Upper lobe of right lung (tissue), 1 donor: ENCODE measurements around the gene POPDC2. TPM values are rescaled to one million over a fixed set of nuclear protein-coding genes. Genes with fewer than 3 reads are reported as not detected.

ENCODE experiments used
- ATAC-seq: fragments of 200-7000 bp; cut with Tn5 transposase; one replicate; pipeline ENCODE4 v1.9.1; 2020; ENCODE audit warnings: mild to moderate bottlenecking, moderate library complexity
- DNase-seq: peaks from one replicate; pipeline ENCODE4 v3.0.0-alpha.2; 2020
- H3K27ac ChIP-seq: fragments of 200-600 bp; one replicate; pipeline ENCODE4 v1.8.0; 2022
- H3K27me3 ChIP-seq: fragments of 200-600 bp; one replicate; pipeline ENCODE4 v1.8.0; 2022; ENCODE audit warnings: mild to moderate bottlenecking
- H3K36me3 ChIP-seq: fragments of 200-600 bp; one replicate; pipeline ENCODE4 v1.8.0; 2022
- H3K4me1 ChIP-seq: fragments of 200-600 bp; one replicate; pipeline ENCODE4 v1.8.0; 2022
- H3K4me3 ChIP-seq: fragments of 200-600 bp; one replicate; pipeline ENCODE4 v1.8.0; 2022; ENCODE audit warnings: mild to moderate bottlenecking
- H3K9me3 ChIP-seq: fragments of 200-600 bp; one replicate; pipeline ENCODE4 v1.8.0; 2022
- CTCF ChIP-seq: fragments of 200-600 bp; IDR thresholded peaks from one replicate; pipeline ENCODE4 v1.8.0; 2022; ENCODE audit warnings: antibody characterized with exemption
- intact Hi-C: fragments of 100-400 bp; cut with DNase I; formaldehyde crosslinking; loops from one replicate; pipeline ENCODE4 v1.11.0; 2022
- total RNA-seq: library from RNA; stranded (reverse); fragmentation: NEBNext Ultra II Directional; extraction: Animal tissue kit (Norgen Biotek cat#: 25700); gene quantifications from one replicate; pipeline ENCODE4 v1.2.1, GENCODE V29; 2021
- donor health status: DM: no; HTN: yes; CAD: no; lungs with severe emphysema.

Gene POPDC2
- total RNA-seq, 1 donor from 2014 or later = 2.7 TPM

GRCh38 chr3:119700269-119700919 lies 40.0 kb upstream of the POPDC2 start:
- Histone ChIP-seq H3K27me3 (no peaks in the 10 kb centered on the region), H3K27ac (no peak overlapping the region), H3K4me1 (peaks cover 9% of the 10 kb centered on the region), H3K4me3 (no peak overlapping the region), H3K36me3 (no peaks in the 10 kb centered on the region), H3K9me3 (no peaks in the 10 kb centered on the region)
- DNase-seq (no peak), ATAC-seq (peak; percentile 33)
- intact Hi-C loops = no loop called here
- no peak for TF ChIP-seq CTCF

GRCh38 chr3:119697394-119697793 lies 37.0 kb upstream of the POPDC2 start:
- Histone ChIP-seq H3K27me3 (no peaks in the 10 kb centered on the region), H3K36me3 (no peaks in the 10 kb centered on the region), H3K9me3 (no peaks in the 10 kb centered on the region), H3K27ac (no peak overlapping the region), H3K4me3 (no peak overlapping the region), H3K4me1 (peaks cover 6% of the 10 kb centered on the region)
- DNase-seq = no peak
- intact Hi-C loops = no loop called here
- ATAC-seq = no peak
- no peak for TF ChIP-seq CTCF

GRCh38 chr3:119695480-119695879 lies 35.1 kb upstream of the POPDC2 start:
- no peak overlapping the region for H3K27ac ChIP-seq
- H3K36me3 ChIP-seq = no peaks in the 10 kb centered on the region
- ATAC-seq (no peak), DNase-seq (no peak)
- H3K9me3 ChIP-seq = no peaks in the 10 kb centered on the region
- no peaks in the 10 kb centered on the region for H3K27me3 ChIP-seq
- no peak overlapping the region for H3K4me3 ChIP-seq
- H3K4me1 ChIP-seq = peaks cover 4% of the 10 kb centered on the region
- TF ChIP-seq CTCF = no peak
- intact Hi-C loops = no loop called here

- no peak overlapping the region for H3K4me3 ChIP-seq
- intact Hi-C loops = no loop called here
- TF ChIP-seq CTCF = peak; percentile 61
- ATAC-seq = peak; percentile 56
- H3K27me3 ChIP-seq = no peaks in the 10 kb centered on the region
- H3K9me3 ChIP-seq = no peaks in the 10 kb centered on the region
- no peak for DNase-seq
- no peaks in the 10 kb centered on the region for H3K4me1 ChIP-seq
- no peaks in the 10 kb centered on the region for H3K36me3 ChIP-seq
- H3K27ac ChIP-seq = no peak overlapping the region
Observed at GRCh38 chr3:119690043-119690656, 29.8 kb upstream of the POPDC2 start.

- ATAC-seq = no peak
- H3K27me3 ChIP-seq = no peaks in the 10 kb centered on the region
- intact Hi-C loops = no loop called here
- no peak for DNase-seq
- H3K27ac ChIP-seq = no peak overlapping the region
- no peak for TF ChIP-seq CTCF
- H3K4me1 ChIP-seq = no peaks in the 10 kb centered on the region
- H3K4me3 ChIP-seq = no peak overlapping the region
- H3K9me3 ChIP-seq = no peaks in the 10 kb centered on the region
- no peaks in the 10 kb centered on the region for H3K36me3 ChIP-seq
Observed at GRCh38 chr3:119683421-119683820, 23.0 kb upstream of the POPDC2 start.
